ENCODE measurements around the gene CFAP161. TPM values are rescaled to one million over a fixed set of nuclear protein-coding genes. Genes with fewer than 3 reads are reported as not detected.

The CFAP161 gene
- total and polyA plus RNA-seq, 2 of the 13 experiments (the other 11 are each of a cell fraction or from before 2014, with no cell fraction given), result not detected

DNA sequence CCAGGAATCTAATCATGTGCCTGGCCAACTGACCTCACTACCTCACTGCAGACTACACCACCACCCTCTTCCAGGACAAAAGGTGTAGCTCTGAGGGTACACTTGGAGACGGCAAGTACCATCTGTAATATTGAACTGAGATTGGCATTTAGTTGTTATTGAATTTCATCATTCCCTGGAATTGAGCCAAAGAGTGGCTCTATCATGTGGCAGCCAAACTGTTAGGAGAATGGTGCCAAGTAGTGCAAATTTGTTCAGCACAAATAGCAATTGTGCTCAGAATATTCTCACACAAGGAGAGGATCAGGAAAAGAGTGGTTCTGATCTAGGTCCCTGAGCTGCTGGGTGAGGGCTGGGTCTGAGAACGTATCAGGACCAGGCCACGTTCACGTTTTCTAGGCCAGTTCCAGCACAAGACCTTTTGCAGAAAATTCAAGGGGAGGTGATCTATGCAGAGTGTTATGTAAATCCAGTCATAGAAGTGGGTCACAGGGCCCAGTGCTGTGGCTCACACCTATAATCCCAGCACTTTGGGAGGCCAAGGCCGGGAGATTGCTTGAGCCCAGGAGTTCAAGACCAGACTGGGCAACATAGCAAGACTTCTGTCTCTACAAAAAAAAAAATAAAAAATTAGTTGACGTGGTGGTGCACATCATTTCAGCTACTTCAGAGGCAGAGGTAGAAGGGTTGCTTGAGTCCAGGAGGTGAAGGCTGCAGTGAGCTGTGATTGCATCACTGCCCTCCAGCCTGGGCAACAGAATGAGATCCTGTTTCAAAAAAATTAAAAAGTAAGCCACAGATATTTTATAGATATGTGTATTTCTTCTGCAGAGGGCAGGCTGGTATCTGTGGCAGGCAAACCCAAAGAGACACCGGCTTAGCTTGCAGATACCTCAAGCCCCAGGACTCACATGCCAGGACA, 31.9 kb upstream of the CFAP161 start:
- ATAC-seq (no peak), FAIRE-seq (no peak), DNase-seq (ENCODE audit: low spot score) (no peak)
- H3K9me3 ChIP-seq (ENCODE audit: low read length), result no peaks in the 10 kb centered on the region
- H4K20me1 ChIP-seq (ENCODE audit: insufficient read depth, low read length), result no peaks in the 10 kb centered on the region
- ChIA-PET CTCF (ENCODE audit: low intra/inter-chr PET ratio, low total read pairs) (no interaction called here), POLR2A (no interaction called here)
- no peak overlapping the region for H3K4me2 ChIP-seq (ENCODE audit: low read depth, low read length)
- no peaks in the 10 kb centered on the region for H3K4me1 ChIP-seq (ENCODE audit: insufficient read depth, low read length)
- peaks cover 0 to 15% of the 10 kb centered on the region in 2 experiments; a peak in 1 of 5 replicates for H3K27me3 ChIP-seq (ENCODE audit: control insufficient read depth in 1 of 2, insufficient read depth in 2 of 2, low read length in 2 of 2)
- intact Hi-C loops (cut with micrococcal nuclease; ENCODE audit: unreplicated experiment) (no loop called here), in situ Hi-C loops (cut with HindIII; ENCODE audit: extremely low pct_ligation_motif_present, low pct_unique_long_range_greater_than_20kb) (no loop called here)
- WGBS (ENCODE audit: low lambda C conversion rate), result 0% methylated on average over 7 of the region's 7 CpGs
- H3K36me3 ChIP-seq (replicated peaks in 1 of 2; ENCODE audit: control insufficient read depth in 1 of 2, insufficient read depth in 2 of 2, low read length in 2 of 2), result no peaks in the 10 kb centered on the region
- H3K79me2 ChIP-seq (ENCODE audit: insufficient read depth, low read length), result no peaks in the 10 kb centered on the region
- H2AFZ ChIP-seq (ENCODE audit: low read length), result no peak overlapping the region
- H3K4me3 ChIP-seq (replicated peaks in 1 of 3; ENCODE audit: insufficient read depth in 1 of 3, low read depth in 2 of 3, low read length in 3 of 3), result no peak overlapping the region
- H3K27ac ChIP-seq (ENCODE audit: extremely low read length, insufficient read depth, low read length), result no peak overlapping the region
- no TSS peak for BruUV-seq (replicated peaks)
- no peak overlapping the region for H3K9ac ChIP-seq (ENCODE audit: insufficient read depth, low read depth, low read length)
- TF ChIP-seq MAX (IDR thresholded peaks at IDR 0.05), result no peak

DNA sequence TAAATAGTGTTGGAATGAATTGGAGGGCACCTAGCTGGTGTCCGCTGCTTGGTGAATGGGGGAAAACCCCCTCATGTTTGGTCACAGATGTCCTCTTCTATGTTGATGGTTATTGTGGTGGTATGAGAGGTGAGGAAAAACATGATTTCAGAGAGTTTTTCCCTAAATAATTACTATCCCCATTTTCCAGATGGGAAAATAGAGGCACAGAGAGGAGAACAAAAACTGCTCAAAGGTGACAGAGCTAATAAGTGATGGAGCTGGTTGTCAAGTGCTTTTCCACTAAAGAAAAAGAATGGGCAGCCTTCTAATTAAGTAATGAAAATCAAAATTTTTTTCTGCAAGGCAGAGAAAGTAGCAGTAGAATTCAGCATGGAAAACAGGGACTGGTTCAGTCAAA, 30.2 kb upstream of the CFAP161 start:
- no peaks in the 10 kb centered on the region for H3K36me3 ChIP-seq (replicated peaks in 1 of 2; ENCODE audit: control insufficient read depth in 1 of 2, insufficient read depth in 2 of 2, low read length in 2 of 2)
- ChIA-PET CTCF (ENCODE audit: low intra/inter-chr PET ratio, low total read pairs) (no interaction called here), POLR2A (no interaction called here)
- H3K27me3 ChIP-seq (ENCODE audit: control insufficient read depth in 1 of 2, insufficient read depth in 2 of 2, low read length in 2 of 2), result peaks cover 0 to 6% of the 10 kb centered on the region in 2 experiments; a peak in 1 of 5 replicates
- no peak overlapping the region for H3K9ac ChIP-seq (ENCODE audit: insufficient read depth, low read depth, low read length)
- 44% methylated on average over 1 of the region's 1 CpG for WGBS (ENCODE audit: low lambda C conversion rate)
- BruUV-seq (replicated peaks), result no TSS peak
- H3K27ac ChIP-seq (ENCODE audit: extremely low read length, insufficient read depth, low read length), result no peak overlapping the region
- H3K4me1 ChIP-seq (ENCODE audit: insufficient read depth, low read length), result no peaks in the 10 kb centered on the region
- H3K9me3 ChIP-seq (ENCODE audit: low read length), result no peaks in the 10 kb centered on the region
- no peak overlapping the region for H2AFZ ChIP-seq (ENCODE audit: low read length)
- ATAC-seq (no peak), DNase-seq (ENCODE audit: low spot score) (no peak), FAIRE-seq (no peak)
- in situ Hi-C loops (cut with HindIII; ENCODE audit: extremely low pct_ligation_motif_present, low pct_unique_long_range_greater_than_20kb), result no loop called here
- no peak overlapping the region for H3K4me2 ChIP-seq (ENCODE audit: low read depth, low read length)
- TF ChIP-seq YEATS2 (CRISPR knock-in tag; IDR thresholded peaks at IDR 0.05; ENCODE audit: borderline replicate concordance) (no peak), RFX3 (CRISPR knock-in tag; IDR thresholded peaks at IDR 0.05) (no peak), ZNF629 (CRISPR knock-in tag; conservative IDR thresholded peaks at IDR 0.05) (0 out of 2 replicates have a peak, but pooled peaks have one; percentile 17), ZFP36 (IDR thresholded peaks at IDR 0.05; ENCODE audit: borderline replicate concordance, low read depth, low read length, partially characterized antibody) (no peak)
- H4K20me1 ChIP-seq (ENCODE audit: insufficient read depth, low read length), result no peaks in the 10 kb centered on the region
- no peaks in the 10 kb centered on the region for H3K79me2 ChIP-seq (ENCODE audit: insufficient read depth, low read length)
- intact Hi-C loops (cut with micrococcal nuclease; ENCODE audit: unreplicated experiment), result no loop called here
- no peak overlapping the region for H3K4me3 ChIP-seq (replicated peaks in 1 of 3; ENCODE audit: insufficient read depth in 1 of 3, low read depth in 2 of 3, low read length in 3 of 3)

Data from HepG2 (cell line).